Astrocyte (in vitro differentiated cells and primary cell): Measurements from ENCODE around the gene LMO1.

Source experiments
- EZH2 ChIP-seq: IDR thresholded peaks from 2 replicates; pipeline ENCODE4 v1.6.1; 2012; ENCODE audit warnings: mild to moderate bottlenecking, low read length, inconsistent platforms; ENCODE audit not compliant: insufficient read depth
- TF ChIP-seq, protein P1 (sequence below): IDR thresholded peaks from 2 replicates; pipeline ENCODE4 v1.5.1; 2011; ENCODE audit warnings: low read depth, mild to moderate bottlenecking, inconsistent platforms, low read length, moderate library complexity; ENCODE audit not compliant: insufficient read depth

DNA sequence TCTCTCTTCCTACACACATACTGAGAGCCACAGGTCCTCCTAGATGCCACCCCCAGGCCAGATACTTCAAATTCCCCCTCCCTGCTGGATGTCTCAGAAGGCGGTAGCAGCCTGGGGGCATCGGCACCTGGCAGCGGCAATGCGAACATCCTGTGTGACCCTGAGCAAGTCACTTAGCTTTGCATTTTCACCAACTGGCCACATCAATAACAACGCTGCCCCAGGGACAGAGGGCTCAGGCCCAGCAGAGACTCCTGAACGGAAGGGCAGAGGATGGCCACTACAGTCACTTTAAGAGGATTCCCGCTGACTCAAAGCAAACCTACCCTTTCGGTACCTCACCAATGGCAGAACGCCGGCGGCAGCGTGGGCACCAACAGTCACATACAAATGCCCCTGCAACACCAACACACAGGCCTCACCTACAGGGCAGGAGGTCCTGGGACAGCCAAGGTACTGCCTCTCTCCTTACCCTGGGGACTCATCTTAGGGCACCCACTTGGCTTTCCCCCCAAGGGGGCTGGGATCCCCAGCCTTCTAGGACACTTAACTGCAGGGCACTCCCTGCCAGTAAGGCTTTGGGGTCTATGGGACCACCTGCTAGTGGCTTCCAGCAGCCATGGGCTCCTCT, 1.6 kb downstream of the LMO1 start:
- TF ChIP-seq, protein P1, sequence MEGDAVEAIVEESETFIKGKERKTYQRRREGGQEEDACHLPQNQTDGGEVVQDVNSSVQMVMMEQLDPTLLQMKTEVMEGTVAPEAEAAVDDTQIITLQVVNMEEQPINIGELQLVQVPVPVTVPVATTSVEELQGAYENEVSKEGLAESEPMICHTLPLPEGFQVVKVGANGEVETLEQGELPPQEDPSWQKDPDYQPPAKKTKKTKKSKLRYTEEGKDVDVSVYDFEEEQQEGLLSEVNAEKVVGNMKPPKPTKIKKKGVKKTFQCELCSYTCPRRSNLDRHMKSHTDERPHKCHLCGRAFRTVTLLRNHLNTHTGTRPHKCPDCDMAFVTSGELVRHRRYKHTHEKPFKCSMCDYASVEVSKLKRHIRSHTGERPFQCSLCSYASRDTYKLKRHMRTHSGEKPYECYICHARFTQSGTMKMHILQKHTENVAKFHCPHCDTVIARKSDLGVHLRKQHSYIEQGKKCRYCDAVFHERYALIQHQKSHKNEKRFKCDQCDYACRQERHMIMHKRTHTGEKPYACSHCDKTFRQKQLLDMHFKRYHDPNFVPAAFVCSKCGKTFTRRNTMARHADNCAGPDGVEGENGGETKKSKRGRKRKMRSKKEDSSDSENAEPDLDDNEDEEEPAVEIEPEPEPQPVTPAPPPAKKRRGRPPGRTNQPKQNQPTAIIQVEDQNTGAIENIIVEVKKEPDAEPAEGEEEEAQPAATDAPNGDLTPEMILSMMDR = no peak
- TF ChIP-seq EZH2 = peak; percentile 45
